NCI-H345 treated with DMSO at 0.1 percent for 48 hours (cell line): Measurements from ENCODE around the gene CEP164.
A peak's percentile ranks its signal among the peaks of the same experiment; 100 is the strongest.

Experiments used
- DNase-seq: peaks from one replicate; lab custom pipeline; 2025; ENCODE audit not compliant: unreplicated experiment; lab: John Stamatoyannopoulos, UW

CEP164 gene

GRCh38 chr11:117417856-117418255, 90.2 kb downstream of the CEP164 start:
- no peak for DNase-seq

GRCh38 chr11:117418737-117419481, 91.3 kb downstream of the CEP164 start:
- DNase-seq = no peak

GRCh38 chr11:117419482-117420142, 92.0 kb downstream of the CEP164 start:
- no peak for DNase-seq

GRCh38 chr11:117420143-117420485, 92.5 kb downstream of the CEP164 start:
- DNase-seq = no peak

GRCh38 chr11:117420598-117420997, 92.9 kb downstream of the CEP164 start:
- no peak for DNase-seq

GRCh38 chr11:117421041-117421440, 93.4 kb downstream of the CEP164 start:
- no peak for DNase-seq

- no peak for DNase-seq
Measured at GRCh38 chr11:117421476-117421875, 93.8 kb downstream of the CEP164 start.

GRCh38 chr11:117423046-117423575, 95.5 kb downstream of the CEP164 start:
- DNase-seq = no peak

- no peak for DNase-seq
Measured at GRCh38 chr11:117424781-117425180, 97.1 kb downstream of the CEP164 start.

- DNase-seq = no peak
Measured at GRCh38 chr11:117425679-117426296, 98.1 kb downstream of the CEP164 start.

GRCh38 chr11:117426297-117426685, 98.6 kb downstream of the CEP164 start:
- DNase-seq = peak; percentile 23

GRCh38 chr11:117426941-117427340, 99.3 kb downstream of the CEP164 start:
- no peak for DNase-seq

- DNase-seq = no peak
Measured at GRCh38 chr11:117427356-117427874, 99.8 kb downstream of the CEP164 start.

GRCh38 chr11:117428186-117428855, 100.7 kb downstream of the CEP164 start:
- DNase-seq = no peak

GRCh38 chr11:117428856-117429229, 101.2 kb downstream of the CEP164 start:
- no peak for DNase-seq

GRCh38 chr11:117430293-117430955, 102.8 kb downstream of the CEP164 start:
- no peak for DNase-seq

- DNase-seq = no peak
Measured at GRCh38 chr11:117431436-117431835, 103.8 kb downstream of the CEP164 start.

- no peak for DNase-seq
Measured at GRCh38 chr11:117433717-117434116, 106.1 kb downstream of the CEP164 start.

GRCh38 chr11:117434481-117434880, 106.8 kb downstream of the CEP164 start:
- DNase-seq = no peak

- DNase-seq = no peak
Measured at GRCh38 chr11:117435326-117435725, 107.7 kb downstream of the CEP164 start.
